ENCODE data around the gene PAK3. TPM values are rescaled to one million over a fixed set of nuclear protein-coding genes. Genes with fewer than 3 reads are reported as not detected.

The PAK3 gene
- total and polyA plus RNA-seq, 2 experiments from 2014 or later: 5.0 to 5.4 TPM

GRCh38 chrX:111071542-111072277, 24.3 kb upstream of the PAK3 start:
- Histone ChIP-seq H3K27ac (ENCODE audit: low read depth) (no peak overlapping the region), H3K4me3 (no peak overlapping the region)
- TF ChIP-seq EZH2phosphoT487 (IDR thresholded peaks at IDR 0.05; ENCODE audit: unreplicated experiment) (no peak), ZNF462 (CRISPR knock-in tag; IDR thresholded peaks at IDR 0.05) (no peak), CREB1 (CRISPR knock-in tag; IDR thresholded peaks at IDR 0.05; ENCODE audit: low read depth) (no peak), ZNF114 (CRISPR knock-in tag; IDR thresholded peaks at IDR 0.05) (no peak), ETS1 (IDR thresholded peaks at IDR 0.05) (no peak), JUNB (IDR thresholded peaks at IDR 0.05; ENCODE audit: unreplicated experiment) (no peak), NANOG (IDR thresholded peaks at IDR 0.05; ENCODE audit: borderline replicate concordance) (no peak), CTCF (conservative IDR thresholded peaks at IDR 0.05; ENCODE audit: low read depth in 2 of 2) (no peak), REST (IDR thresholded peaks at IDR 0.05; ENCODE audit: unreplicated experiment) (no peak), STAT1 (IDR thresholded peaks at IDR 0.05; ENCODE audit: unreplicated experiment) (no peak)

More at GRCh38 chrX:111071542-111072277, 24.3 kb upstream of the PAK3 start:
- H3K27me3 Mint-ChIP-seq (ENCODE audit: insufficient read depth, low read depth, poor library complexity): peaks cover 2% of the 10 kb centered on the region
- H3K4me1 ChIP-seq (ENCODE audit: insufficient read depth): no peaks in the 10 kb centered on the region
- no peaks in the 10 kb centered on the region for H3K79me2 ChIP-seq (replicated peaks; ENCODE audit: insufficient read depth)
- no peak overlapping the region for H3K4me3 Mint-ChIP-seq
- H2AFZ ChIP-seq: no peak overlapping the region
- H3K36me3 Mint-ChIP-seq (ENCODE audit: low read depth): peaks cover 4% of the 10 kb centered on the region; the same call in 1 of the 3 replicates
- H3F3A ChIP-seq (replicated peaks; ENCODE audit: low read depth): no peaks in the 10 kb centered on the region
- H3K27ac Mint-ChIP-seq: no peak overlapping the region
- H3K4me1 Mint-ChIP-seq: peaks cover 7% of the 10 kb centered on the region; the same call in 2 of the 3 replicates
- no peaks in the 10 kb centered on the region for H4K20me1 ChIP-seq (replicated peaks; ENCODE audit: insufficient read depth)
- no peak for ATAC-seq
- no peaks in the 10 kb centered on the region for H3K36me3 ChIP-seq (ENCODE audit: insufficient read depth)
- H3K9me3 Mint-ChIP-seq: peaks cover 3% of the 10 kb centered on the region; the same call in 1 of the 3 replicates
- no peaks in the 10 kb centered on the region for H3K27me3 ChIP-seq (ENCODE audit: insufficient read depth)
- DNase-seq (ENCODE audit: low spot score): no peak
- no peaks in the 10 kb centered on the region for H3K9me2 ChIP-seq (ENCODE audit: insufficient read depth)
- H3K4me2 ChIP-seq: no peak overlapping the region
